Stimulated activated CD8-positive, alpha-beta memory T cell treated with anti-CD3 and anti-CD28 coated beads, Interleukin-12 subunit alpha, Interleukin-12 subunit beta, amount 100 ng/mL, for 4 hours (primary cell): ENCODE measurements around the gene KIAA2012.

Experiments
- DNase-seq: peaks from one replicate; pipeline ENCODE4 v3.0.0-alpha.2; 2020; ENCODE audit warnings: low read depth

Gene KIAA2012

DNA sequence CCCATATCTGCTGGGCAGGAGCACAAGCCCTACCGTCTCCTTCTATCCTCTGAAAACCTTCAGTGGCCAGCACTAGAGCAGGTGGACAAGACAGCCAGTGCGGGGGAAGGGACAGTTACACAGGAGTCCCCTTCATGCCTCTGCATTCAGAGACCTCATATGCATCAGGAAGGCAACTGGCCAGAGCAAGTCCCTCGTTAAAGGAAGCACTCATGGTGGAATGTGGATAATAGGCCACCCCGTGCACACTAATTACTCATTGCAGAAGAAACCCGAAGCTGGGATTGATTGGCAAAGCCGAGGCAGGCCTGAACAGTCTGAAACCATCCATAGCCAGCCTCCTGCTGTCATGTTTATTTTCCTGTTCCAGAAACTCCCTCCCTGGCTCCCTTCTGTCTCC is 11.2 kb downstream of the KIAA2012 start:
- DNase-seq = no peak

DNA sequence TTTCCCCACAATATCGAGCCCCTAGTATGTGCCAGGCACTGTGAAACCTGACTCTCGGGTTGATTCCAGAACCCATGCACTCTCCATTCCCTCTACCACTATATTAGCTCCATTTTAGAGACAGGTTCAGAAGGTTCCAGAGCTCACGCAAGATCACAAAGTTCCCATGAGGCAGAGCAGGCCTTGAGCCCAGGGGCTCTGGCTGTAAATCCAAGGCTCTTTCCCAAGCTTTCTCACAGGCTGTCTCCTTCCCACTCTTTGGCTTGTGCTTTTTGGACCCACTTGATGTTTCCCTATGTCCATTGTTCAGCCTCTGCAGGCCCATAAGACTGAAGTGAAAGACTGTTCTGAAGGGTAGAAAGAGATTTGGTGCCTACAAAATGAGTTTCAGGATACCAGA is 15.7 kb downstream of the KIAA2012 start:
- no peak for DNase-seq

DNA sequence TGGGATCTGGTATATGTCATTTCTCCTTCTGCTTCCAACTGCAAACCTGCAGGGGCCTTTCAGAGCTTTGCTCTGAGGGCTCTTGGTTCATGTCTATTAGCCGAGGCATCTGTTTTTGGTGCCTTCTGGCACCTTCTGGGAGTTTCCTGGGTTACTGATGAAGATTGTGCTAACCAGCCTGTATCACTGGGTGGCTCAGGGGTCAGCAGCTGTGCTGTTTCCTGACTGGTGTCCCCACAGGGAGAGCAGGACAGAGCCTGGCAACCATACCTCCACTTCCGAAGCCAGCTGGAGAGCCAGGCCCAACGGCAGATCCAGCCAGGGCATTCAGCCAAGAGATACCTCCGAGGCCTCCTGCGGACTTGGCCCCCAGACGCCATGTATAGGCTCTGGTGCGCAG is 17.5 kb downstream of the KIAA2012 start:
- no peak for DNase-seq

DNA sequence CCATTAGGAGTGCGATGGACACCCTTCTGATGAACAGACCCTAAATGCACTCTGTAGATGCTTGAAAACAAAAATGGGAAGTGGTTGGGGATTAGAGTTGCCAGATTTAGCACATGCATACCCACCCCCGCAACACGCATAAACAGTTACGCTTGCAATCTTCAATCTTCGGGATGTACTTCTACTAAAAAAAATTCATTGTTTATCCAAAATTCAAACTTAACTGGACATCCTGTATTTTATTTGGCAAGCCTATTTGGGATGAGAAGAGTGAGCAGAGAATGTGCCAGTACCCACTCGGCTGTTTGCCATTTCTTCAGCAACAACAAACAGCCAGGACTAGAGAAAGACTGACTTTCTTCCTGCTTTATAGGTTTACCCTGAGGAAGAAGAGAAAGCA is 18.4 kb downstream of the KIAA2012 start:
- no peak for DNase-seq

DNA sequence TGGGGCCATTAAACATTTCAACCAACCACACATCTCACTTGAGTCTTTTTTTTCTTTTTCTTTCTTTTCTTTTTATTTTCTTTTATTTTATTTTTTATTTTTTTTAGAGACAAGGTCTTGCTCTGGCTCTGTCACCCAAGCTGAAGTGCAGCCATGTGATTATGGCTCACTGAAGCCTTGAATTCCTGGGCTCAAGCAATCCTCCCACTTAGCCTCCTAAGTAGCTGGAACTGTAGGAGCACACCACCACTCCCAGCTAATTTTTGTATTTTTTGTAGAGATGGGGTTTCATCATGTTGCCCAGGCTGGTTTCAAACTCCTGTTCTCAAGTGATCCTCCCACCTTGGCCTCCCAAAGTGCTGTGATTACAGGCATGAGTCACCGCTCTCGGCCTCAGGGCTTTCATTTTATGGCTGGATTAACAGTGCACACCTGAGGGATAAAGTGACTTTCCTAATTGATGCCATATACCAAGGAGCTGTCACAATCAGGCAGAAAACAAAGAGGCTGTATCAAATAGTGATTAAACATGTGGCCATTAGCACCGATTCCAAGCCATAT is 21.5 kb downstream of the KIAA2012 start:
- no peak for DNase-seq

DNA sequence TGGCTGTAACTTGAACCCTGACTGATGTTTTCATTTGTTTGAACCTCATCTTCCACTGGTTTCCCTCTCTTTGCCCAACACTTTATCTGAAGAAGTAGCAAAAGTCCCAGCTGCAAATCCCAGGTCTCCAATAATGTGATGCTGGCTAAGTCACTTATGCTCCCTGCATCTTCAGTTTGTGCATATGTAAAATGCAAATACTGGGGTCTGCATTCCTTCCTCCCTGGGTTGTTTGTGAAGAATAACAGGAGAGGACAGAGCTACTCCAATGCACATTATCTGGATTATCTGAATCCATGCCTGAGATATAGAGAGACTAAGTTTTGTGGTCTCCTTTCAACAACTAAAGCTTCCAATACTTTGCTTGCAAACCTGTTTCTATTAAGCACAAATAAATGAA is 22.2 kb downstream of the KIAA2012 start:
- DNase-seq = no peak

DNA sequence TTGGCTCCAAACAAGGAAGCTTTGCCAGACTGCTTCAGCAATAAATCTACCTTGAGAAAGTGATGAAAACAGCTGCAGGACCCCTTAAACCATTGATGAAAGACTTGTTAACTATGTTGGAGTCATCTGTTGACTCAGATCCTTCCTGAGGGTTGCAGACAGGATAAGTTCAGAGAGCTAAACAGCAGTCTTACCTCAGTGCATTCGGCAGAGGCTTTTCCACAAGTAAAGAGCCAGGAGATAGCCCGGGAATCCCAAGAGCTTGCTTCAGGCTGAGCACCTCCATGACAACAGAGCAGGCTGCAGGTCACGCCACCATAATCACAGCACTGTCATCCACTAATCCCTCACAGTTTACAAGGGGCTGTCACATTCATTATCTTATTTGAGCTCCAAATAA is 23.7 kb downstream of the KIAA2012 start:
- DNase-seq = no peak

DNA sequence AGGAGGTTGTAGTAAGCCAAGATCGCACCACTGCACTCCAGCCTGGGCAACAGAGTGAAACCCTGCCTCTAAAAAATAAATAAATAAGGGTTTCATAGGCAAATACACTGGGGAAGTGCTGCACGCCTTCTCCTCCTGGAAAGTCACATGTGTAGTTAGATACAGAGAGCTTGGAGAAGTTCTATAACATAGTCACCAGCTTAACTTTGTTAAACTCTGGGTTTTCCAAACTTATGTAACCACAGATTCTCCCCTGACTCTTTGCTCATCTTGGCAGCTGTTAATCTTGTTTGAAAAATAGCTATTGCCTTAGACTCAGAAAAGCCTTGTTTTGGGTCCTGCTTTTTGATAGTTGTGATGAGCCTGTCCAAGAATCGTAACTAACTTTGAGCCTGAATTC is 25.2 kb downstream of the KIAA2012 start:
- no peak for DNase-seq

DNA sequence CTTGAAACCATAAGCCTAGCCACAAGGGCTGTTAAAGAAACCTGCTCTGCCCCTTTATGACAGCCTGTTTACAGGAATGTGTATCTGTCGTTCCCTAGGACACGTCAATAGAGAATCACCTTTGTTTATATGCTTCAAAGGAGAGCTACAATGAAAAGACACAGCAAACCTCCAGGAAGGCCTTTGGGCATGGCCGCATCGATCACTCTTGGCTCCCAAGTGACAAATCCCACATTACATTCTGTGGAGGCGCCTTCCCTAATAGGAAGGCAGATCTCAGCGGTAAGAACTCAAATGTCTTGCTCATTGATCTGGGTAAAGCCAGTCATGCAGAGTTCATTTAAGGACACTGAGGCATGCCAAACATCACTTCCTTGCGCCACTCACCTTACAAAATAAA is 26.5 kb downstream of the KIAA2012 start:
- DNase-seq = no peak

DNA sequence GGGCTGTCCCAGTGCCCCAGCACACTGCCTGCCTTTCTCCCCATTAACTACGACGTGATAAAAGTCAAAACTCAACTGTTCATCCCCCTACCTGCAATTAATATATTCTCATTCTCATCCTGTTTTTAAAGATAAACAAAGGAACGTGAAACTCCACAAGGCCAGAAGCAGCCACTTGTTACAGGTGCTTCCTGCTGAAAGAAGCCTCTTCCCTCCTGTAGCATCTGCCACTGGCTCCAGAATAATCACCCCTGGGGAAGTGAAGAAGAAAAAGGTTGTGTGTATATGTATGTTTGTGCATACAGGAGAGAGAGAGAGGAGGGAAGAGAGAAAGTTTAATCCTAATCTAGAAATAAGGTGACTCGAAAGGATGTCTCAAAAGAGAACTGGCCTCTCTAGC is 27.1 kb downstream of the KIAA2012 start:
- no peak for DNase-seq

DNA sequence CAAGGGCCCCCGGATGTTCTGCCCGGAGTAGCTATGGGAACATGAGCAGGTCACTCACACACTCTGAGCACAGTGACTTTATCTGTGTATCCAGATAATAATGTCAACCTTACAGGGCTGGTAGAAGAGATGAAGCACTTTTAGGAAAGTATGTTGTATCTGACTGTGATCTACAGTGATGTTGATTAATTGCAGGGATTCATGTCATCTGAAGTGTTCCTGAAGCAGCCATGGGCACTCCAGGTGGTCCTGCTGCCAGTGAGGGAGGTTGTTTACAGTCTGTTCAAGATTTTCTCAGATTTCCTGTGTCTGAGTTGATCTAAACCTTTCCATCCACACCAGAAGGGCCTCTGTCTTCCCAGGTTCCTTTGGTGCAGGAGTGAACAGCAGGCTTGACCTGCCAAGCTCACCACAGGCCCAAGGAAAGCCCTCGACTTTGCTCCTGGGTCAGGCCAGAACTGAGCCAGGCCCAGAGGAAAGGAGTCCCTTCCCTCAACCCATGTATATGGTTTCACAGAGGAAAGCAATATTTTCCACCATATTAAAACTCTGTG is 28.0 kb downstream of the KIAA2012 start:
- no peak for DNase-seq

DNA sequence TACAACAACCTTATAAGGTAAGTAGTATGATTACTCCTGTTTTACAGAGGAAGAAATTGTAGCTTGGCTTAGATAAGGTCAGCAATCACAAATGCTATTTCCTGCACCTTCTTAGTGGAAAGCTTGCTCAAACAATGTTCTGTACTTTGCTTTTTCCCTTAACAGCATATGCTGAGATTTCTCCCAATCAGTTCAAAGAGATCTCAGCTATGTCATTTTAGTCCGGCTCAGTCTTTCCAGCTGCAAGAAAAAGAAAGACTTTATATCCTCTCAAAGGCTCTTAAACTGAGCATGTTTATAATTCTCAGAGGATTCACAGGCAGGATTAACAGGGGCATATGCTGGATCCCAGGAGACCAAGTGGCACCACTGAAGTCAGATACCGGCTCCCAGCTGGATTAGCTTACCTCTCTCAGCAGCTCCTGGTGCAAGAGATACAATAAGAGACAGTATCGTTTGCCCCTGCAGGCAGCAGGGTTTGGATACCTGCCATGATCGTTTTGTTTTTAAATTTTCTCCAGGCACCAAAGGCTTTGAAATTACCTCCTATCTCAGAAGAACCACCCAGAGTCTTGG is 29.5 kb downstream of the KIAA2012 start:
- no peak for DNase-seq

DNA sequence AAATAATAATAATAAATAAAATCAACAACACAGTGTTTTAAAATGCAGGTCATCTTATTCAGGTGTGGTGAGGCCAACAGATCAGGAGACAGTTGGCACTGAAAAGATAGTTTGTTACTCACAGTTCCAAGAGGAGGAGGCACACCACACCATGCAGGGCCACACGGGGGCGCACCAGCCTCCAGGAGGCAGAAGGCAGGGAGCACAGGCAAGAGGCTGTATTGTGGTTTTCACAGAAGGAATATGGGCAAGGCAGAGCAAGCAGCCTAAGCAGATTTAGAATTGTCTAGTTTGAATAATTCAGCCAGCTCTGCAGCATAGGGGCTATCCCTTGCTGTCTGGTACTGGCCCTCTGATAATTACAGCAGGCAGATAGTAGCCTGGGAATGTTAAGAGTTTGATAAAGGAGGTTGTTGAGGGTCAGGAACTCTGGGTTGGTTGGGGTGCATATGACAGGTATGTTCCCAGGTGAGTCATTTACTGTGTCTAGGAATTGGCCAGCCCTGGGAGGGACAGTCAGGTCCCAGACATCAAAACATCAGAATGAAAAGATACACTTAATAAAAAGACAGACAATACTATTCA is 31.3 kb downstream of the KIAA2012 start:
- no peak for DNase-seq

DNA sequence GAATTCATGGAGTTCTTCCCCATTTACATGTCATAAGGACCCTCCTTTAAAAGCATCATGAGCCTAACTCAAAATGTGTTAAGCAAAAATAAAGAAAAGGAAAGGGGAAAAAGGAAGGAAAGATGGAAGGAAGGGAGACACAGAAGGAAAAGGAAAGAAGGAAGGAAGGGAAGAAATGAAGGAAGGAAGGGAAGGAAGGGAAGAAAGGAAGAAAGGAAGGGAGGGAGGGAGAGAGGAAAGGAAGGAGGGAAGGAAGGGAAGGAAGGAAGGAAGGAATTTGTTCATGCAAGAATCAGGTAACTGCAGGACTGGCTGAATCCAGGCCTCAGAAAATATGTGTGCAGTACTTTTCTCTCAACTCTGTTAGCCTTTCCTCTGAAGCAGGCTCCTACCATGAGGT is 32.0 kb downstream of the KIAA2012 start:
- no peak for DNase-seq

DNA sequence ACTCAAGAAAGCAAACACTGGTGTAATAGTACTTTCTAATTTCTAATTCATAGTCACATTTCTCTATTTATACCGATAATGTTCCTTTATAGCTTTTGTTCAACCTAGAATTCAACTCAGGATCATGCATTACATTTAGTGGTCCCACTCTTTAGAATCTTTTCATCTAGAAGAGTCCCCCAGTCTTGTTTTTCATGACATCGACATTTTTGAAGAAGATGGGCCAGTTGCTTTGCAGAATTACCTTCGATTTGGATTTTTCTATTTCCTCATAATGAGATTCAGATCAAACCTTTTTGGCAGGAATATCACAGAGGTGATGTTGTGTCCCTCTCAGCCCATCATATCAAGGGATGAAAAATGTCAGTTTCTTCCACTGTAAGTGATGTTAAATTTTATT is 35.3 kb downstream of the KIAA2012 start:
- no peak for DNase-seq

DNA sequence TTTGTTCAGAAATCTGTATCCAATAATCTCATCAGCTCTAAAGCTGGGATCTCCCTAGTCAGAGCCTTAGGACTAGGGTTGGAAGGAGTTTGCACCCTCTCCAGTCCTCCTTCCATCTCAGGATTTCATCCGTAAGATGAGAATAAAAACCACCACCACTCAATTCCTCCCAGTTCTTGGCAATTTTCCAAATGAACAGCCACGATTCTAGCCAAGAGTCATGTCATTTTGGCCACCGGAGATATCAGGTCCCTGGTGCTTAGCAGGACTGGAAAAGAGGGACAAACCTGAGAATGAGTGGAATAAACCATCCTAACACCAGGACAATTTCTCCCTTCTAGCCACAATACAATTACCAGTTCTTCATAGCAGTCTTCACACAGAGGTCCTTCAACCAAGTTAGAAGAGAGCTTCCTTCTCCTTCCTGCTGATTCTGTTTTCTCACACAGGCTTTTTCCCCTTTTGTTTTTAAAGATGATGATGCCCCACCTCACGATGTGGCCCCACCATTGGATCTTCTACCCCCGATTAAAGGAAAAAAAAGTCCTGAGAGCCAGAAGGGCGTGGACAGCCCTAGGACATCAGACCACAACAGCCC is 36.2 kb downstream of the KIAA2012 start:
- DNase-seq = no peak

DNA sequence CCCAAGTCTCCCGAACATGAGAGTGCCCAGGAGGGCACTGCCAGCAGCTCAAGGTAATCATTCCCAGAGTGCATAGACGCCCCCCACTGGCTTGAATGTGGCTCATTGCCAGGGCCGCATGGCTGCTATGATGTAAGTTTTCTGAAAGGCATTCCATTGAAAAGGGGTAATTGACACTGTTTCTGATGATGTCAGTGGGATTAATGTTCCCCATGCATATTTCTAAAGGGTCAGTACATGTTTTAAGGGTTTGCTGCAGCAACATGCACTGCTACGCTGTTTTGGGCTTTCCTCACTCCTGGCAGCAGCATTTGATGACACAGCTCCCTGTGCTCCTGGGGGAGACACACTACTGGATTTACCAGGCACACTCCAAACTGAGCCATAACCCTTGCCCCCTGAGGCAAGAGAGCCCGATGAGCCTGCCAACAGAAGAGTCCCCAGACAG is 36.7 kb downstream of the KIAA2012 start:
- DNase-seq = no peak

DNA sequence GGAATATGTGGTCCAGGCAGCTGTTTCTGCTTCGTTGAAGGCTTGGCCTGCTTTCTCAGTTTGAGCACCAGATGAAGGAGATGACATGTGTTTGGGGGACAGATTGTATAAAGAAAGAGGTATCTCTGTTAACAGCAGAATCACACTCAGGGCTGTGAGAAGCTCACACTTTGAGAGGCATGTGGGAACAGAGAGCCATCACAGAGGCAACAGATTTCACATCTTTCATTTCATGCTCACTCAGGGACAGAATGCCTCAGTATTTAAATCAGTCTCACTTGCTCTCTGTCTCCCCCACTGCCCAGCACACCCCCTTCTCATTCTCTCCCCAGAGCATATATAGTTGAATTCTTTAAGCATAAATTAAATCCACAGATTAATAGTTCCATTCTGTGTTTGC is 37.4 kb downstream of the KIAA2012 start:
- no peak for DNase-seq

DNA sequence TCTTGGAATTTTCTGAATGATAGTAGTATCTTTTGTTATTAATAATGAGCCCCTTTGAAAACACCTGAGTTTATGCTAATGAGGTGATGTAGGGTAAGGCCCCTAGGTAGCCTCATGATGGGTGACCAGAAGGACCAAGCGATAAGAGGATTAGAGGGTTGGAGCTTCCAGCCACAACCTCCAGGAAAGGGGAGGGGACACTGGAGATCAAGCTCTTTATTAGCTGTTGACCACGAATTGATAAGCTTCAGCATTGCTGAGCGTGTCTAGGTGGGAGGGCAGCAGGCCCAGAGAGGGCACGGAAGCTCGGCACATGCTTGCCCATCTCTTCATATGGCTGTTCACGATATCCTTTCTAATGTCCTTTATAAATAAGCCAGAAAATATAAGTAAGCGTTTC is 39.0 kb downstream of the KIAA2012 start:
- no peak for DNase-seq

DNA sequence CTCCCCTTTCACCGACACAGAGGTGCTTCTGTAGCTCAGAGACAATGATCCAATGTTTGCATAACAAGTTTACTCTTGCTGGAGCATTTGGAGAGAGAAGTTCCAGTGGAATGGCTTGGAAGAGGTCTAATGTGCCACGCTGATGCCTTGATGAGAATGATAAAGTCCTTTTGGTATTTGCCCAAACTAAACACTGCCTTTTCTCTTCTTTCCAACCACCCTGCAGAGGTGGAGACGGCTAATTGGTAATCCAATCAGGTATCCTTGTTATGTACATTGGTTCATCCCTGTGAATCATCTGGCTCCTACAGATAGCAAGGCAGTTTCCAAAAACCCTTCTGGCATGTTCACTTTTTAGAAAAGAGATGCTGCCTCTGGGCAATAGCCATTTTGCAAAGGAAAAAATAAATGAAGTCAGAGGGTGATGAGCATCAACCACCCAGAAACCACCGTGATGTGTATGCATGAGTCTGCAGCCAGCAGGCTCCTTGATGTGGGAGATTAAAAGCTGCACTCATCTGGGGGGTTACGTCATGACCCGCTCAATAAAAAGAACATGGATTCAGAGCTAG is 40.6 kb downstream of the KIAA2012 start:
- DNase-seq = no peak

DNA sequence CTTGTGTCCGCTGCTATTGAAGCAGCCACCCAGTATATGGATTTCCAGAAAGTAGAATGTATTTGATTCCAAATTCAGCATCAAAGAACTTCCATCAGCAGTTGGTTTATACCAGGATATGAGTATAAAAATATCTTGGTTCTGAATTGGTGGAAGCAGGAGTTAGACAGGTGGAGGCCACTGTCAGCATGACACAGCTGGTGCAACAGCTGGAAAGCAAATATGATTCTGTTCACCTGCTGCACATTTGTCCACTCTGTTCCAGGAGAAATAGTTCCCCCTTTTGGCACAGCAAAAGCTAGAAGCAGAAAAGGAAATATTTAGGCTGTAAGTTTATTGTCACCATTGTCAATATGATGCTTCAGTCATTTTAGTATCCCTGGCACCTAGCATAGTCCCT is 41.2 kb downstream of the KIAA2012 start:
- DNase-seq = no peak

DNA sequence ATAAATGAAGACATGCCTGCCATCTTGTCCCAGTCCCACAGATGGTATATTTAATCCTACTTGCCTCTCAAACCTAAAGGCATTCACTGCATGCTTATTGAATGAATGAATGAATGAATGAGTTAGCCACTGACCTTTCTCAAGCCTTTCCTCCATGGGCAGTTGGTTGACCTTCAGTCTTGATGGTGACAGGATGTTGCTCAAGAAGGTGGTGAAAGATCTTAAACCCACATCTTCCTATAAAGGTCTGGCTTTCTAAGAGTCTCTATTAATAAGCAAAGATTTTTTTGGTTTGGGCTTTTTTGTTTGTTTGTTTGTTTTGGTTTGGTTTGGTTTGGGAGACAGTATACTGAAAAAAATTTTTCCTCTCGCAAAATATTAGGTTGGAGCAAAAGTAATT is 41.7 kb downstream of the KIAA2012 start:
- DNase-seq = no peak

DNA sequence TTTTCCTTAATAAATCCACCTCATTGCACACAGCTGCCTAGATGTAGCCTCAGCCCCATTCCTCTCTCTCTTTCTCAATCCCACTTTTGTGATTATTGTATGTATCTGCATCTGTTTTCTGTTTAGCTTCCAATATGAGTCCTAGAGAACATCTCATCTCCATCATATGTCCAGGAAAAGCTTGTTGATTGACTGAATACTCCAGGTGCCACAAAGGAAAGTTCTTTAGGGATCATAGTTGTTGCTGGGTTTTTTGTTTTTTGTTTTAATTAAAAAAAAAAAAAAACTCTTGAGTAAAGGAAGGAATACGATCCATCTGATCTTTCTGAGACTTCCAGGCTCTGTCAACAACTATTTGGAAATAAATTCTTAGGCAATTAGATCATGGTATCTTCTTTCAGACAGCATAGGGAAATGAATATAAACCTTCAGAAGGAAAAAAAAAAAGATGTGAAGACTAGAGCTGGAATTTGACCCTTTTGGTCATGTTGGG is 42.5 kb downstream of the KIAA2012 start:
- no peak for DNase-seq
